ENCODE data around the gene FAM120AOS.

GRCh38 chr9:93458712-93459111 lies 5.3 kb upstream of the FAM120AOS start:
- TF ChIP-seq CTCF (IDR thresholded peaks at IDR 0.05) (no peak), ZFX (IDR thresholded peaks at IDR 0.05; ENCODE audit: borderline replicate concordance) (no peak)
